ENCODE results near the gene TPCN1. TPM values are rescaled to one million over a fixed set of nuclear protein-coding genes. Genes with fewer than 3 reads are reported as not detected.

The TPCN1 gene
- total and polyA plus RNA-seq, 2 of the 8 experiments (the other 6 are each of a cell fraction or from before 2014, with no cell fraction given) = 14.9 to 21.4 TPM

- TF ChIP-seq, protein P1, sequence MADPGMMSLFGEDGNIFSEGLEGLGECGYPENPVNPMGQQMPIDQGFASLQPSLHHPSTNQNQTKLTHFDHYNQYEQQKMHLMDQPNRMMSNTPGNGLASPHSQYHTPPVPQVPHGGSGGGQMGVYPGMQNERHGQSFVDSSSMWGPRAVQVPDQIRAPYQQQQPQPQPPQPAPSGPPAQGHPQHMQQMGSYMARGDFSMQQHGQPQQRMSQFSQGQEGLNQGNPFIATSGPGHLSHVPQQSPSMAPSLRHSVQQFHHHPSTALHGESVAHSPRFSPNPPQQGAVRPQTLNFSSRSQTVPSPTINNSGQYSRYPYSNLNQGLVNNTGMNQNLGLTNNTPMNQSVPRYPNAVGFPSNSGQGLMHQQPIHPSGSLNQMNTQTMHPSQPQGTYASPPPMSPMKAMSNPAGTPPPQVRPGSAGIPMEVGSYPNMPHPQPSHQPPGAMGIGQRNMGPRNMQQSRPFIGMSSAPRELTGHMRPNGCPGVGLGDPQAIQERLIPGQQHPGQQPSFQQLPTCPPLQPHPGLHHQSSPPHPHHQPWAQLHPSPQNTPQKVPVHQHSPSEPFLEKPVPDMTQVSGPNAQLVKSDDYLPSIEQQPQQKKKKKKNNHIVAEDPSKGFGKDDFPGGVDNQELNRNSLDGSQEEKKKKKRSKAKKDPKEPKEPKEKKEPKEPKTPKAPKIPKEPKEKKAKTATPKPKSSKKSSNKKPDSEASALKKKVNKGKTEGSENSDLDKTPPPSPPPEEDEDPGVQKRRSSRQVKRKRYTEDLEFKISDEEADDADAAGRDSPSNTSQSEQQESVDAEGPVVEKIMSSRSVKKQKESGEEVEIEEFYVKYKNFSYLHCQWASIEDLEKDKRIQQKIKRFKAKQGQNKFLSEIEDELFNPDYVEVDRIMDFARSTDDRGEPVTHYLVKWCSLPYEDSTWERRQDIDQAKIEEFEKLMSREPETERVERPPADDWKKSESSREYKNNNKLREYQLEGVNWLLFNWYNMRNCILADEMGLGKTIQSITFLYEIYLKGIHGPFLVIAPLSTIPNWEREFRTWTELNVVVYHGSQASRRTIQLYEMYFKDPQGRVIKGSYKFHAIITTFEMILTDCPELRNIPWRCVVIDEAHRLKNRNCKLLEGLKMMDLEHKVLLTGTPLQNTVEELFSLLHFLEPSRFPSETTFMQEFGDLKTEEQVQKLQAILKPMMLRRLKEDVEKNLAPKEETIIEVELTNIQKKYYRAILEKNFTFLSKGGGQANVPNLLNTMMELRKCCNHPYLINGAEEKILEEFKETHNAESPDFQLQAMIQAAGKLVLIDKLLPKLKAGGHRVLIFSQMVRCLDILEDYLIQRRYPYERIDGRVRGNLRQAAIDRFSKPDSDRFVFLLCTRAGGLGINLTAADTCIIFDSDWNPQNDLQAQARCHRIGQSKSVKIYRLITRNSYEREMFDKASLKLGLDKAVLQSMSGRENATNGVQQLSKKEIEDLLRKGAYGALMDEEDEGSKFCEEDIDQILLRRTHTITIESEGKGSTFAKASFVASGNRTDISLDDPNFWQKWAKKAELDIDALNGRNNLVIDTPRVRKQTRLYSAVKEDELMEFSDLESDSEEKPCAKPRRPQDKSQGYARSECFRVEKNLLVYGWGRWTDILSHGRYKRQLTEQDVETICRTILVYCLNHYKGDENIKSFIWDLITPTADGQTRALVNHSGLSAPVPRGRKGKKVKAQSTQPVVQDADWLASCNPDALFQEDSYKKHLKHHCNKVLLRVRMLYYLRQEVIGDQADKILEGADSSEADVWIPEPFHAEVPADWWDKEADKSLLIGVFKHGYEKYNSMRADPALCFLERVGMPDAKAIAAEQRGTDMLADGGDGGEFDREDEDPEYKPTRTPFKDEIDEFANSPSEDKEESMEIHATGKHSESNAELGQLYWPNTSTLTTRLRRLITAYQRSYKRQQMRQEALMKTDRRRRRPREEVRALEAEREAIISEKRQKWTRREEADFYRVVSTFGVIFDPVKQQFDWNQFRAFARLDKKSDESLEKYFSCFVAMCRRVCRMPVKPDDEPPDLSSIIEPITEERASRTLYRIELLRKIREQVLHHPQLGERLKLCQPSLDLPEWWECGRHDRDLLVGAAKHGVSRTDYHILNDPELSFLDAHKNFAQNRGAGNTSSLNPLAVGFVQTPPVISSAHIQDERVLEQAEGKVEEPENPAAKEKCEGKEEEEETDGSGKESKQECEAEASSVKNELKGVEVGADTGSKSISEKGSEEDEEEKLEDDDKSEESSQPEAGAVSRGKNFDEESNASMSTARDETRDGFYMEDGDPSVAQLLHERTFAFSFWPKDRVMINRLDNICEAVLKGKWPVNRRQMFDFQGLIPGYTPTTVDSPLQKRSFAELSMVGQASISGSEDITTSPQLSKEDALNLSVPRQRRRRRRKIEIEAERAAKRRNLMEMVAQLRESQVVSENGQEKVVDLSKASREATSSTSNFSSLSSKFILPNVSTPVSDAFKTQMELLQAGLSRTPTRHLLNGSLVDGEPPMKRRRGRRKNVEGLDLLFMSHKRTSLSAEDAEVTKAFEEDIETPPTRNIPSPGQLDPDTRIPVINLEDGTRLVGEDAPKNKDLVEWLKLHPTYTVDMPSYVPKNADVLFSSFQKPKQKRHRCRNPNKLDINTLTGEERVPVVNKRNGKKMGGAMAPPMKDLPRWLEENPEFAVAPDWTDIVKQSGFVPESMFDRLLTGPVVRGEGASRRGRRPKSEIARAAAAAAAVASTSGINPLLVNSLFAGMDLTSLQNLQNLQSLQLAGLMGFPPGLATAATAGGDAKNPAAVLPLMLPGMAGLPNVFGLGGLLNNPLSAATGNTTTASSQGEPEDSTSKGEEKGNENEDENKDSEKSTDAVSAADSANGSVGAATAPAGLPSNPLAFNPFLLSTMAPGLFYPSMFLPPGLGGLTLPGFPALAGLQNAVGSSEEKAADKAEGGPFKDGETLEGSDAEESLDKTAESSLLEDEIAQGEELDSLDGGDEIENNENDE (IDR thresholded peaks at IDR 0.05; ENCODE audit: insufficient replicate concordance, low read length) = no peak
- TF ChIP-seq, protein P2, sequence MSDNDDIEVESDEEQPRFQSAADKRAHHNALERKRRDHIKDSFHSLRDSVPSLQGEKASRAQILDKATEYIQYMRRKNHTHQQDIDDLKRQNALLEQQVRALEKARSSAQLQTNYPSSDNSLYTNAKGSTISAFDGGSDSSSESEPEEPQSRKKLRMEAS (IDR thresholded peaks at IDR 0.05) = no peak
- TF ChIP-seq PHF8 (conservative IDR thresholded peaks at IDR 0.05; ENCODE audit: low read depth, low read length) = no peak
- no peak for TF ChIP-seq BACH1 (IDR thresholded peaks at IDR 0.05; ENCODE audit: low read length)
- TF ChIP-seq TAF7 (optimal IDR thresholded peaks at IDR 0.05; ENCODE audit: borderline replicate concordance, low read depth, low read length) = no peak
- no peak for TF ChIP-seq USF2 (IDR thresholded peaks at IDR 0.05; ENCODE audit: low read length)
- no peak for TF ChIP-seq POLR2AphosphoS5 (IDR thresholded peaks at IDR 0.05; ENCODE audit: low read depth, low read length)
- no peak for TF ChIP-seq JUND (IDR thresholded peaks at IDR 0.05; ENCODE audit: low read length)
- TF ChIP-seq YY1 (IDR thresholded peaks at IDR 0.05; ENCODE audit: low read depth, low read length) = no peak
Measured at GRCh38 chr12:113202300-113203075, 18.8 kb upstream of the TPCN1 start (continued).

Measured in H1 (cell line).